Testis (tissue), 3 donors: Measurements from ENCODE around the gene RPL21. TPM values are rescaled to one million over a fixed set of nuclear protein-coding genes. Genes with fewer than 3 reads are reported as not detected.
"Not testable (repeated sequence)": the region's sequence is repeated elsewhere in the genome, so short reads cannot be mapped to it uniquely, and the experiment has no call there.

ENCODE experiments used
- DNase-seq: peaks from one replicate; pipeline ENCODE4 v3.0.0-alpha.2; 2019
- H3K27ac ChIP-seq, 2 donors: fragments of 200-600 bp; sonication (generic); one replicate each; pipeline ENCODE4 v1.5.1; 2019
- H3K27me3 ChIP-seq: fragments of 200-600 bp; sonication (generic); one replicate; pipeline ENCODE4 v1.5.1; 2019
- H3K36me3 ChIP-seq: fragments of 200-600 bp; sonication (generic); one replicate; pipeline ENCODE4 v1.5.1; 2017; ENCODE audit warnings: low read depth; ENCODE audit errors: missing control alignments
- H3K4me1 ChIP-seq: fragments of 200-600 bp; sonication (generic); one replicate; pipeline ENCODE4 v1.5.1; 2019
- H3K4me3 ChIP-seq, 2 donors: fragments of 200-600 bp; sonication (generic); one replicate each; pipeline ENCODE4 v1.5.1; 2017 to 2019
- H3K9me3 ChIP-seq: fragments of 200-600 bp; sonication (generic); one replicate; pipeline ENCODE4 v1.5.1; 2017
- POLR2A ChIP-seq: fragments of 450-650 bp; IDR thresholded peaks from one replicate; pipeline ENCODE4 v1.6.1; 2017; ENCODE audit warnings: antibody characterized with exemption, mild to moderate bottlenecking, moderate library complexity
- WGBS, 2 donors: methylation state at CpG; one replicate each; pipeline ENCODE4 v1.1.5; 2018; 5-methylcytosine and 5-hydroxymethylcytosine counted together
- intact Hi-C: fragments of 100-400 bp; cut with DNase I; formaldehyde crosslinking; loops from one replicate; pipeline ENCODE4 v1.15.1; 2023; ENCODE audit warnings: low total_unique reads
- polyA plus RNA-seq: library from polyadenylated mRNA; stranded (reverse); fragments of 350-450 nt; fragmentation: Illumina TruSeq; extraction: RNeasy Lipid Tissue Mini Kit (QIAGEN cat#74804); gene quantifications from one replicate; pipeline ENCODE4 v1.2.3, GENCODE V29; 2014; ENCODE audit warnings: low read depth, low replicate concordance; ENCODE audit not compliant: insufficient read depth
- total RNA-seq, 2 donors: library from RNA; depleted of rRNA; stranded (reverse); fragments of >200 nt; gene quantifications; one replicate each; pipeline ENCODE4 v1.2.3, GENCODE V29; 2016
- TF ChIP-seq, protein P1 (sequence below), 3 experiments: fragments of 450-650 bp in 2 of 3; fragments of 200-600 bp in 1 of 3; sonication (generic) in 1 of 3; IDR thresholded peaks; one replicate each; pipeline ENCODE4 v1.5.1; 2016 to 2019; ENCODE audit warnings: antibody characterized with exemption in 3 of 3, mild to moderate bottlenecking in 2 of 3, moderate library complexity in 1 of 3

Gene RPL21
- total and polyA plus RNA-seq, 3 donors from 2014 or later: 200 to 996 (median 353) TPM

DNA sequence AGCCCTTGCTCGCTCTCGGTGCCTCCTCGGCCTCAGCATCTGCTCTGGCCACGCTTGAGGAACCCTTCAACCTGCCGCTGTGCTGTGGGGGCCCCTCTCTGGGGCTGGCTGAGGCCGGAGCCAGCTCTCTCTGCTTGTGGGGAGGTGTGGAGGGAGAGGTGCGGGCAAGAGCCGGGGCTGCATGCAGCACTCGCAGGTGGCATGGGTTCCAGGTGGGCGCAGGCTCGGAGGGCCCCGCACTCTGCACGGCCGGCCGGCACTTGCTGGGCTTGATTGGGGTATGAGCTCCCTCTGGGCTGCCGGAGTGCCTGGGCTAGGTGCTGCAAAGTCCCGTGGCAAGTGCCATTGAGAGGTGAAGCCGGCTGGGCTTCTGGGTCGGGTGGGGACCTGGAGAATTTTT lies 31.7 kb upstream of the RPL21 start:
- intact Hi-C loops: no loop called here
- no peak for TF ChIP-seq POLR2A
- TF ChIP-seq, protein P1, sequence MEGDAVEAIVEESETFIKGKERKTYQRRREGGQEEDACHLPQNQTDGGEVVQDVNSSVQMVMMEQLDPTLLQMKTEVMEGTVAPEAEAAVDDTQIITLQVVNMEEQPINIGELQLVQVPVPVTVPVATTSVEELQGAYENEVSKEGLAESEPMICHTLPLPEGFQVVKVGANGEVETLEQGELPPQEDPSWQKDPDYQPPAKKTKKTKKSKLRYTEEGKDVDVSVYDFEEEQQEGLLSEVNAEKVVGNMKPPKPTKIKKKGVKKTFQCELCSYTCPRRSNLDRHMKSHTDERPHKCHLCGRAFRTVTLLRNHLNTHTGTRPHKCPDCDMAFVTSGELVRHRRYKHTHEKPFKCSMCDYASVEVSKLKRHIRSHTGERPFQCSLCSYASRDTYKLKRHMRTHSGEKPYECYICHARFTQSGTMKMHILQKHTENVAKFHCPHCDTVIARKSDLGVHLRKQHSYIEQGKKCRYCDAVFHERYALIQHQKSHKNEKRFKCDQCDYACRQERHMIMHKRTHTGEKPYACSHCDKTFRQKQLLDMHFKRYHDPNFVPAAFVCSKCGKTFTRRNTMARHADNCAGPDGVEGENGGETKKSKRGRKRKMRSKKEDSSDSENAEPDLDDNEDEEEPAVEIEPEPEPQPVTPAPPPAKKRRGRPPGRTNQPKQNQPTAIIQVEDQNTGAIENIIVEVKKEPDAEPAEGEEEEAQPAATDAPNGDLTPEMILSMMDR (IDR thresholded peaks at IDR 0.05): no peak
- no peak overlapping the region for H3K4me3 ChIP-seq

DNA sequence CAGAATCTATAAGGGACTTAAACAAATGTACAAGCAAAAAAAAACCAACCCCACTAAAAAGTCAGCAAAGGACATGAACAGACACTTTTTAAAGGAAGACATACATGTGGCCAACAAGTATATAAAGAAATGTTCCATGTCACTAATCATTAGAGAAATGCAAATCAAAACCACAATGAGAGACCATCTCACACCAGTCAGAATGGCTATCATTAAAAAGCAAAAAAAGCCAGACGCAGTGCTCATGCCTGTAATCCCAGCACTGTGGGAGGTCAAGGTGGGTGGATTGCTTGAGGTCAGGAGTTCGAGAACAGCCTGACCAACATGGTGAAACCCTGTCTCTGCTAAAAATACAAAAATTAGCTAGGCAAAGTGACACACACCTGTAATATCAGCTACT lies 29.3 kb upstream of the RPL21 start:
- H3K27me3 ChIP-seq, H3K36me3 ChIP-seq, intact Hi-C loops, H3K4me3 ChIP-seq, H3K4me1 ChIP-seq, H3K27ac ChIP-seq, H3K9me3 ChIP-seq, DNase-seq: not testable (repeated sequence)
- 73 to 79% methylated on average over 2 of the region's 2 CpGs for WGBS, 2 donors

More for the DNA sequence above, 31.7 kb upstream of the RPL21 start:
- no peak for DNase-seq
- 93% methylated on average over 16 to 19 of the region's 19 CpGs for WGBS, 2 donors
- H3K36me3 ChIP-seq: no peaks in the 10 kb centered on the region
- H3K4me1 ChIP-seq: no peaks in the 10 kb centered on the region
- H3K9me3 ChIP-seq: no peaks in the 10 kb centered on the region
- H3K27me3 ChIP-seq: no peaks in the 10 kb centered on the region
- H3K27ac ChIP-seq: no peak overlapping the region

DNA sequence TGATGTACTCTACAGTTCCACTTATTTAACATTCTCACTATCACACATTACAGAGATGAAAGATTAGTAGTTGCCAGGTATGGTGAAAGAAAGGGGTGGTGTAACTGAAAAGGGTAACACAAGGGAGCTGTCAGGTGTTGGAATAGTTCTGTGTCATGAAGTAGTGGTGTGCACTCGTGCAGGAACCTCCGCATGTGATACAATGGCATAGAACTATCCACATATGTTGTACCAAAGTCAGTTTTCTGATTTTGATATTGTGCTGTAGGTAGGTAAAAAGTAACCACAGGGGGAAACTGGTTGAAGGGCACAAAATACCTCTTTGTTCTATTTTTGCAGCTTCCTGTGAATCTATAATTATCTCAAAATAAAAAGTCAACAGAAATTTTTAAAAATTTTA lies 24.4 kb upstream of the RPL21 start:
- H3K36me3 ChIP-seq: no peaks in the 10 kb centered on the region
- TF ChIP-seq, protein P1 (IDR thresholded peaks at IDR 0.05): no peak
- no peak for TF ChIP-seq POLR2A
- no peaks in the 10 kb centered on the region for H3K27me3 ChIP-seq
- intact Hi-C loops: no loop called here
- no peak overlapping the region for H3K4me3 ChIP-seq
- no peaks in the 10 kb centered on the region for H3K4me1 ChIP-seq
- DNase-seq: no peak
- no peak overlapping the region for H3K27ac ChIP-seq
- WGBS, 2 donors: 75 to 91% methylated on average over 2 of the region's 2 CpGs
- H3K9me3 ChIP-seq: no peaks in the 10 kb centered on the region

DNA sequence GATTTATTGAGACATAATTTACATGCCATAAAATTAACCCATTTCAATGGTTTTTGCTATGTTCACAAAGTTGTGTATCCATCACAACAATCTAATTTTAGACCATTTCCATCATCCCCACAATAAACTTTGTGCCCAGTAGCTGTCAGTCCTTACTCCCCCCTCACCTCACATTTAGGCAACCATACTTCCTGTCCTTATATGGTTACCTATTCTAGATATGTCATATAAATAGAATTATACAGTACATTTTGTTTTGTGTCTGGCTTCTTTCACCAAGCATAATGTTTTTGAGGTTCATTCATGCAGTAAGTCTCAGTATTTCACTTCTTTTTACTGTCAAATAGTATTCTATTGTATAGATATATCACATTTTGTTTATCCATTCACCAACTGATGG lies 23.2 kb upstream of the RPL21 start:
- Histone ChIP-seq H3K4me3 (no peak overlapping the region), H3K9me3 (no peaks in the 10 kb centered on the region), H3K36me3 (no peaks in the 10 kb centered on the region), H3K4me1 (no peaks in the 10 kb centered on the region), H3K27ac (no peak overlapping the region), H3K27me3 (no peaks in the 10 kb centered on the region)
- TF ChIP-seq, protein P1 (IDR thresholded peaks at IDR 0.05): no peak
- no peak for TF ChIP-seq POLR2A
- intact Hi-C loops: no loop called here
- DNase-seq: no peak

DNA sequence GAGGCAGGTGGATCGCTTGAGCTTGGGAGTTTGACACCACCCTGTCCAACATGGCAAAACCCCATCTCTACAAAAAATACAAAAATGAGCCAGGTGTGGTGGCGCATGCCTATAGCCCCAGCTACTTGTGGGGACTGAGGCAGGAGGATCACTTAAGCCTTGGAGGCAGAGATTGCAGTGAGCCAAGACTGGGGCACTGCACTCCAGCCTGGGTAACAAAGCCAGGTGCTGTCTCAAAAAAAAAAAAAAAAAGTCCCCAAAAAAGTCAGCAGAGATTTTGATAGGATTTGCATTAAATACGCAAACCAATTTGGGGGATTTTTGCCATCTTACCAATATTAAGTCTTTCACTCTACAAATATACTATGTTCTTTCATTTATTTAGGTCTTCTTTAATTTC lies 21.7 kb upstream of the RPL21 start:
- no peaks in the 10 kb centered on the region for H3K9me3 ChIP-seq
- intact Hi-C loops: no loop called here
- H3K4me3 ChIP-seq: no peak overlapping the region
- no peak for DNase-seq
- no peak overlapping the region for H3K27ac ChIP-seq
- no peaks in the 10 kb centered on the region for H3K36me3 ChIP-seq
- 87 to 93% methylated on average over 3 of the region's 3 CpGs for WGBS, 2 donors
- no peaks in the 10 kb centered on the region for H3K27me3 ChIP-seq
- H3K4me1 ChIP-seq: no peaks in the 10 kb centered on the region
- TF ChIP-seq POLR2A: no peak
- TF ChIP-seq, protein P1 (IDR thresholded peaks at IDR 0.05): no peak
